ENCODE measurements around the gene ZBTB3. TPM values are rescaled to one million over a fixed set of nuclear protein-coding genes. Genes with fewer than 3 reads are reported as not detected.

ZBTB3 gene
- total and polyA plus RNA-seq, 2 of the 13 experiments (the other 11 are each of a cell fraction or from before 2014, with no cell fraction given) = 3.4 to 5.2 TPM

DNA sequence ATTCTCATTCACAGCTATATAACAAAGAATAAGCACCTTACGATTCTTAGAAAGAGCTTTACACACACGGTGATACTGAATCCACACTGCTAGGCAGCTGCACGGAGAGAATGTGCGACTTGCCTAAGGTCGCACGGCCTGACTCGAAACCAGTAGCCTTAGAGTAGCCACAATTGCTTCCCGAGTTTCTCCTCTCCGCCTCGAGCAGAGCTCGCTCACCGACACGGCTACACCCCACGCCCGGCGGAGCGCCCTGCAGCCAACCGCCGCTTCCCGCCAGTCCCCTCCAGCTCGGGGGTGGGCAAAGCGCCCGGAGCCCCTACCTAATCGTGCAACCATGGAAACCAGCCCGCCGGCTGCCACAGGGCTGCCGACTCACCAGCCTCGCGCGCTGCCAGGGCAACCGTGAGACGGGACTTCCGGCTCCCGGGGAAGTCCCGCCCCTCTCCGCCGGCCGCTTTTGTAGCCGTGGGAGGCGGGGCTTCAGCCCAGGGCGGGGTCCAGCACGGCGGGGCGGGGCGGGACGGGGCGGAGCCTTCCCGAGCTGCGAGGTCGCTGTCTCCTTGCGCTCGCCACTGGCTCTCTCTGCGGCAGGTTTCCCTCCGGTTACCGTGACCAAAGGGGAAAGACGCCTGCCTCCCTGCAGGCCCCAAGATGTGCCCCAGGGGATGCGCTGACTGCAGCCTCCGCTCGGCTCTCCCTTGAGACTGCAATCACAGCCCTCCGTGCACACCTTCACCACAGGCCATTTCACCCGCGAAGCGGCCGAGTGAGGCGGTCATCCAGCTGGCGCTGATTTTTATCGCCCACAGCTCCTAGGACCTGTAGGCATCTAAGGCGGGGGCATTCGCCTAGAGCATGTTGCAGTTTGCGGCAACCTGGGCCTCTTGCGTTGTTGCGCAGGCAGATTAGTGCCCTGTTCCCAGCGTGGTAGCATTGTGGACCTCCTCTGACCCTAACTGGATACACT is 47.8 kb downstream of the ZBTB3 start (continued):
- TF ChIP-seq, protein P1, sequence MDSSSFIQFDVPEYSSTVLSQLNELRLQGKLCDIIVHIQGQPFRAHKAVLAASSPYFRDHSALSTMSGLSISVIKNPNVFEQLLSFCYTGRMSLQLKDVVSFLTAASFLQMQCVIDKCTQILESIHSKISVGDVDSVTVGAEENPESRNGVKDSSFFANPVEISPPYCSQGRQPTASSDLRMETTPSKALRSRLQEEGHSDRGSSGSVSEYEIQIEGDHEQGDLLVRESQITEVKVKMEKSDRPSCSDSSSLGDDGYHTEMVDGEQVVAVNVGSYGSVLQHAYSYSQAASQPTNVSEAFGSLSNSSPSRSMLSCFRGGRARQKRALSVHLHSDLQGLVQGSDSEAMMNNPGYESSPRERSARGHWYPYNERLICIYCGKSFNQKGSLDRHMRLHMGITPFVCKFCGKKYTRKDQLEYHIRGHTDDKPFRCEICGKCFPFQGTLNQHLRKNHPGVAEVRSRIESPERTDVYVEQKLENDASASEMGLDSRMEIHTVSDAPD (CRISPR knock-in tag; IDR thresholded peaks at IDR 0.05) = no peak
- TF ChIP-seq ERF (CRISPR knock-in tag; IDR thresholded peaks at IDR 0.05) = 0 out of 2 replicates have a peak, but pooled peaks have one; percentile 36
- no peak for TF ChIP-seq ATF2 (CRISPR knock-in tag; IDR thresholded peaks at IDR 0.05)
- TF ChIP-seq THAP9 (CRISPR knock-in tag; IDR thresholded peaks at IDR 0.05; ENCODE audit: borderline replicate concordance) = no peak
- no peak for TF ChIP-seq ZNF761 (CRISPR knock-in tag; conservative IDR thresholded peaks at IDR 0.05)
- TF ChIP-seq HMG20A (CRISPR knock-in tag; IDR thresholded peaks at IDR 0.05; ENCODE audit: borderline replicate concordance) = no peak
- TF ChIP-seq TEF (CRISPR knock-in tag; IDR thresholded peaks at IDR 0.05) = no peak
- TF ChIP-seq FOXO1 (CRISPR knock-in tag; IDR thresholded peaks at IDR 0.05) = no peak
- TF ChIP-seq ZNF251 (CRISPR knock-in tag; IDR thresholded peaks at IDR 0.05) = no peak
- no peak for TF ChIP-seq ZMAT3 (CRISPR knock-in tag; conservative IDR thresholded peaks at IDR 0.05)
- TF ChIP-seq DPF2 (CRISPR knock-in tag; IDR thresholded peaks at IDR 0.05; ENCODE audit: borderline replicate concordance, low read depth) = no peak
- TF ChIP-seq ZFYVE20 (CRISPR knock-in tag; IDR thresholded peaks at IDR 0.05; ENCODE audit: borderline replicate concordance, low read depth) = no peak
- TF ChIP-seq, protein P2, sequence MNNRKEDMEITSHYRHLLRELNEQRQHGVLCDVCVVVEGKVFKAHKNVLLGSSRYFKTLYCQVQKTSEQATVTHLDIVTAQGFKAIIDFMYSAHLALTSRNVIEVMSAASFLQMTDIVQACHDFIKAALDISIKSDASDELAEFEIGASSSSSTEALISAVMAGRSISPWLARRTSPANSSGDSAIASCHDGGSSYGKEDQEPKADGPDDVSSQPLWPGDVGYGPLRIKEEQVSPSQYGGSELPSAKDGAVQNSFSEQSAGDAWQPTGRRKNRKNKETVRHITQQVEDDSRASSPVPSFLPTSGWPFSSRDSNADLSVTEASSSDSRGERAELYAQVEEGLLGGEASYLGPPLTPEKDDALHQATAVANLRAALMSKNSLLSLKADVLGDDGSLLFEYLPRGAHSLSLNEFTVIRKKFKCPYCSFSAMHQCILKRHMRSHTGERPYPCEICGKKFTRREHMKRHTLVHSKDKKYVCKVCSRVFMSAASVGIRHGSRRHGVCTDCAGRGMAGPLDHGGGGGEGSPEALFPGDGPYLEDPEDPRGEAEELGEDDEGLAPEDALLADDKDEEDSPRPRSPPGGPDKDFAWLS (CRISPR knock-in tag; IDR thresholded peaks at IDR 0.05; ENCODE audit: borderline replicate concordance) = no peak
- peak; percentile 75 for TF ChIP-seq SP2 (CRISPR knock-in tag; IDR thresholded peaks at IDR 0.05)
- TF ChIP-seq ZKSCAN5 (CRISPR knock-in tag; IDR thresholded peaks at IDR 0.05) = no peak
- TF ChIP-seq ZNF317 (CRISPR knock-in tag; IDR thresholded peaks at IDR 0.05) = 0 out of 2 replicates have a peak, but pooled peaks have one; percentile 39
- TF ChIP-seq ADNP (CRISPR knock-in tag; IDR thresholded peaks at IDR 0.05) = no peak
- no peak for TF ChIP-seq ZNF644 (CRISPR knock-in tag; IDR thresholded peaks at IDR 0.05; ENCODE audit: low read depth)
- no peak for TF ChIP-seq ESRRA (CRISPR knock-in tag; IDR thresholded peaks at IDR 0.05; ENCODE audit: low read depth)
- peak; percentile 48; the same call in 1 of the 2 replicates for TF ChIP-seq ZNF232 (CRISPR knock-in tag; IDR thresholded peaks at IDR 0.05; ENCODE audit: borderline replicate concordance)
